ENCODE results near the gene IPP. TPM values are rescaled to one million over a fixed set of nuclear protein-coding genes. Genes with fewer than 3 reads are reported as not detected.
A peak's percentile ranks its signal among the peaks of the same experiment; 100 is the strongest.
"Not testable (repeated sequence)": the region's sequence is repeated elsewhere in the genome, so short reads cannot be mapped to it uniquely, and the experiment has no call there.

Gene IPP
- total RNA-seq, 4 donors from 2014 or later: 7.0 to 11.8 (median 11.3) TPM

DNA sequence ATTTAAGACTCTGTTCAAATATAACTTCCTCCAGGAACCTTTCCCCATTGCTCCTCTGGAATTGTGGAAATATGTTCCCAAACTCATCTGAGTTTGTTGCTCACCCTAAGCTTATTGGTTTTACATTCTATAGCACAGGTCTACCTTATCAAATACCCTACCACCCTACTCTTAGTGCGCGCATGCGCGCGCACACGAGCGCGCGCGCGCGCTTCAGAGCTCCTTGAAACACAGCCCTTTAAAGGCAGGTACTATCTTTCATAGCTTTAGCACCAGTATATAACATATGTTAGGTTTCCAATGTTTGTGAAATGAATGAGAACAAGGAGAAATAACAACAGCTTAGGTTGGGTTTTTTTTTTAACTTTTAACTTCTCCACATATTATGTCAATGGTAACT, 3.5 kb downstream of the IPP start:
- DNase-seq (ENCODE audit: low spot score in 2 of 2): no peak
- H3K4me1 ChIP-seq: peaks cover 21% of the 10 kb centered on the region
- TF ChIP-seq POLR2AphosphoS5 (IDR thresholded peaks at IDR 0.05): no peak
- TF ChIP-seq POLR2A (IDR thresholded peaks at IDR 0.05): no peak
- TF ChIP-seq, protein P1, sequence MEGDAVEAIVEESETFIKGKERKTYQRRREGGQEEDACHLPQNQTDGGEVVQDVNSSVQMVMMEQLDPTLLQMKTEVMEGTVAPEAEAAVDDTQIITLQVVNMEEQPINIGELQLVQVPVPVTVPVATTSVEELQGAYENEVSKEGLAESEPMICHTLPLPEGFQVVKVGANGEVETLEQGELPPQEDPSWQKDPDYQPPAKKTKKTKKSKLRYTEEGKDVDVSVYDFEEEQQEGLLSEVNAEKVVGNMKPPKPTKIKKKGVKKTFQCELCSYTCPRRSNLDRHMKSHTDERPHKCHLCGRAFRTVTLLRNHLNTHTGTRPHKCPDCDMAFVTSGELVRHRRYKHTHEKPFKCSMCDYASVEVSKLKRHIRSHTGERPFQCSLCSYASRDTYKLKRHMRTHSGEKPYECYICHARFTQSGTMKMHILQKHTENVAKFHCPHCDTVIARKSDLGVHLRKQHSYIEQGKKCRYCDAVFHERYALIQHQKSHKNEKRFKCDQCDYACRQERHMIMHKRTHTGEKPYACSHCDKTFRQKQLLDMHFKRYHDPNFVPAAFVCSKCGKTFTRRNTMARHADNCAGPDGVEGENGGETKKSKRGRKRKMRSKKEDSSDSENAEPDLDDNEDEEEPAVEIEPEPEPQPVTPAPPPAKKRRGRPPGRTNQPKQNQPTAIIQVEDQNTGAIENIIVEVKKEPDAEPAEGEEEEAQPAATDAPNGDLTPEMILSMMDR (IDR thresholded peaks at IDR 0.05): no peak
- no peak for TF ChIP-seq EP300 (IDR thresholded peaks at IDR 0.05)
- H3K36me3 ChIP-seq: peaks cover 24% of the 10 kb centered on the region
- no peaks in the 10 kb centered on the region for H3K9me3 ChIP-seq
- no peak overlapping the region for H3K27ac ChIP-seq
- no peaks in the 10 kb centered on the region for H3K27me3 ChIP-seq
- WGBS: 96% methylated on average over 12 of the region's 12 CpGs
- H3K4me3 ChIP-seq: no peak overlapping the region

DNA sequence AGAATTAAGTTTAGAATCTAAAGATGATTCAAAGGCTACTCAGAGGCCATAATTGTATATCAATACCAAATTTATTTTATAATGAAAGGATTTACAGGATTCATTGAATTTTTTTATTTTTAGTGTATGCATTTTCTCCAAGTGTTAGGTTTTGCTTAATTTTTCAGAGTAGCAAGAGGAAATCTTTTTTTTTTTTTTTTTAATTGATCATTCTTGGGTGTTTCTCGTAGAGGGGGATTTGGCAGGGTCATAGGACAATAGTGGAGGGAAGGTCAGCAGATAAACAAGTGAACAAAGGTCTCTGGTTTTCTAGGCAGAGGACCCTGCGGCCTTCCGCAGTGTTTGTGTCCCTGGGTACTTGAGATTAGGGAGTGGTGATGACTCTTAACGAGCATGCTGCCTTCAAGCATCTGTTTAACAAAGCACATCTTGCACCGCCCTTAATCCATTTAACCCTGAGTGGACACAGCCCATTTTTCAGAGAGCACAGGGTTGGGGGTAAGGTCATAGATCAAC, 10.8 kb downstream of the IPP start:
- H3K4me1 ChIP-seq; H3K4me3 ChIP-seq; H3K27me3 ChIP-seq; DNase-seq (ENCODE audit: low spot score in 2 of 2); H3K9me3 ChIP-seq; H3K27ac ChIP-seq: not testable (repeated sequence)
- 64% methylated on average over 5 of the region's 5 CpGs for WGBS
- peaks cover 24% of the 10 kb centered on the region for H3K36me3 ChIP-seq

DNA sequence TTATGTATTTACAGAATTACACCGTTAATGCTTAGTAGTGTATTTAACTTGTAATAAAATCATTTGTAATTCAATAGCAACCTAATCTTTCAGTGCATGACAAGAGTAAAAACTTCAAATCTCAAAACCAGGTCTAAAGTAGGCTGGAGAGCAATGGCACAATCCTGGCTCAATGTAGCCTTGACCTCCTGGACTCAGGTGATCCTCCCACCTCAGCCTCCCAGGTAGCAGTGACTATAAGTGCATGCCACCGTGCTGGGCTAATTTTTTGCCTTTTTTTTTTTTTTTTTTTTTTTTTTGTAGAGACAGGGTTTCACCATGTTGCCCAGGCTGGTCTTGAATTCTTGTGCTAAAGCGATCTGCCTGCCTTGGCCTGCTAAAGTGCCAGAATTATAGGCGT, 11.3 kb downstream of the IPP start:
- Histone ChIP-seq H3K27me3 (no peaks in the 10 kb centered on the region), H3K36me3 (peaks cover 19% of the 10 kb centered on the region), H3K4me3 (no peak overlapping the region), H3K9me3 (no peaks in the 10 kb centered on the region), H3K27ac (no peak overlapping the region), H3K4me1 (no peaks in the 10 kb centered on the region)
- TF ChIP-seq EP300 (IDR thresholded peaks at IDR 0.05): no peak
- TF ChIP-seq, protein P1 (IDR thresholded peaks at IDR 0.05): no peak
- TF ChIP-seq POLR2AphosphoS5 (IDR thresholded peaks at IDR 0.05): no peak
- no peak for TF ChIP-seq POLR2A (IDR thresholded peaks at IDR 0.05)
- no peak for DNase-seq (ENCODE audit: low spot score in 2 of 2)
- WGBS: 93% methylated on average over 4 of the region's 4 CpGs

DNA sequence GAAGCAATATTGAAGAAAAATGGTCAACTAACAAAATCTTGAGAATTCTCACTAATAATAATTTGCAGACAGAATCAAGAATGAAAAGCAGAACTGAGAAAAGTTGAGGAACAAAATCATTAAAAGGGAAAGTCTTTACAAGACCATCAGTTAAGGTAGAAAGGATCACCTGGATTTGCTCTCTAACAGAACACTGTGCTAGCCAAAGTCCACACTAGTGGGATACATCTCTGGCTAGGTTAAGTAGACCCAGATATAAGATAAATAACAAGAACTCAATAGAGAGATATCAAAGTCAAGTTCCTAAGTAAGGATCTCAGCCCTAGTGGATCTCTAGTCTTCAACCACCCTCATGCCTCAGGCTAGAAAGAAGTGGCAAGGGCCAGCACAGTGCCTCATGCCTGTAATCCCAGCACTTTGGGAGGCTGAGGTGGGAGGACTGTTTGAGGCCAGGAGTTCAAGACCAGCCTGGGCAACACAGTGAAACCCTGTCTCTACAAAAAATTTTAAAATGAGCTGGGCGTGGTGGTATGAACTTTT, 19.6 kb downstream of the IPP start:
- Histone ChIP-seq H3K4me3 (no peak overlapping the region), H3K27me3 (no peaks in the 10 kb centered on the region), H3K36me3 (peaks cover 16% of the 10 kb centered on the region), H3K9me3 (no peaks in the 10 kb centered on the region), H3K27ac (peak overlapping the region; percentile 39), H3K4me1 (peaks cover 9% of the 10 kb centered on the region)
- no peak for DNase-seq (ENCODE audit: low spot score in 2 of 2)
- TF ChIP-seq POLR2A (IDR thresholded peaks at IDR 0.05) (no peak), EP300 (IDR thresholded peaks at IDR 0.05) (no peak), POLR2AphosphoS5 (IDR thresholded peaks at IDR 0.05) (no peak)
- TF ChIP-seq, protein P1 (IDR thresholded peaks at IDR 0.05): no peak
- 100% methylated on average over 1 of the region's 1 CpG for WGBS

DNA sequence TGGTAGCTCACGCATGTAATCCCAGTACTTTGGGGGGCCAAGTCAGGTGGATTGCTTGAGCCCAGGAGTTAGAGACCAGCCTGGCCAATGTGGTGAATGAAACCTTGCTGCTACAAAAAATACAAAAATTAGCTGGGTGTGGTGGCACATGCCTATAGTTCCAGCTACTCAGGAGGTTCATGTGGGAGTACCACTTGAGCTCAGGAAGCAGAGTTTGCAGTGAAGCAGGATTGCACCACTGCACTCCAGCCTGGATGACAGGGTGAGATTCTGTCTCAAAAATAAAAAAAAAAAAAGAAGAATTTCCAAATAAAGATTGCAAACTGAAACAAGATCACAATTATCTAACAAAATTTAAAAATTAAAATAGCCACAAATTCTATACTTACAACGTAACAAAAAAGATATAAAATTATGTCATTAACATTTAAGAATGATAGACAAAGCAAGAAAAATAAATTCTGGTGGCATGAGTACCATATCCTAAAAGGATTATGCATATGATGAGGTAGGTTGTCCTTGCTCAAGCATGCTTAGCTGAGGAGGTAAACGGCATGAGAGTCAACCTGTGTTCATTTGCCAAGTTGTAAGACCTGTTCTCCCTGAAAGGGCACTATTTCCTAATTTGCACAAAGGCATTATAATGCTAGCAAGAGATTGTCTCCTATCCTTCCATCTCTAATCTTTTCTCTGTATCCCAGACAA, 20.2 kb downstream of the IPP start:
- Histone ChIP-seq H3K36me3 (peaks cover 16% of the 10 kb centered on the region), H3K27ac (no peak overlapping the region), H3K4me3 (no peak overlapping the region), H3K27me3 (no peaks in the 10 kb centered on the region), H3K4me1 (peaks cover 9% of the 10 kb centered on the region), H3K9me3 (no peaks in the 10 kb centered on the region)
- no peak for DNase-seq (ENCODE audit: low spot score in 2 of 2)
- TF ChIP-seq POLR2AphosphoS5 (IDR thresholded peaks at IDR 0.05) (peak in 1 of 3 donors; percentile 48), EP300 (IDR thresholded peaks at IDR 0.05) (no peak)
- 58% methylated on average over 3 of the region's 3 CpGs for WGBS

DNA sequence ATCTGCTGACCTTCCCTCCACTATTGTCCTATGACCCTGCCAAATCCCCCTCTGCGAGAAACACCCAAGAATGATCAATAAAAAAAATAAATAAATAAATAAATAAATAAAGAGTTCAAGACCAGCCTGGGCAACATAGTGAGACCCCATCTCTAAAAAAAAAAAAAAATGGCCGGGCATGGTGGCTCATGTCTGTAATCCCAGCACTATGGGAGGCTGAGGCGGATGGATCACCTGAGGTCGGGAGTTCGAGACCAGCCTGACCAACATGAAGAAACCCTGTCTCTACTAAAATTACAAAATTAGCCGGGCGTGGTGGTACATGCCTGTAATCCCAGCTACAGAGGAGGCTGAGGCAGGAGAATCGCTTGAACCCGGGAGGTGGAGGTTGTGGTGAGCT, 24.4 kb downstream of the IPP start:
- not testable (repeated sequence) for H3K4me1 ChIP-seq; DNase-seq (ENCODE audit: low spot score in 2 of 2); H3K4me3 ChIP-seq; H3K9me3 ChIP-seq; H3K27ac ChIP-seq; H3K27me3 ChIP-seq
- peaks cover 26% of the 10 kb centered on the region for H3K36me3 ChIP-seq
- WGBS: 98% methylated on average over 9 of the region's 9 CpGs

All from suprapubic skin (tissue), 4 donors.